HG03575 (cell line): ENCODE results near the gene IGFLR1.
"Not testable (repeated sequence)": the region's sequence is repeated elsewhere in the genome, so short reads cannot be mapped to it uniquely, and the experiment has no call there.

Experiments
- ATAC-seq: cut with Tn5 transposase; IDR thresholded peaks from one replicate; pipeline ENCODE4 v1.9.1; 2021; ENCODE audit not compliant: unreplicated experiment, insufficient number of reproducible peaks, low FRiP score; ENCODE audit errors: extremely low read depth

Gene IGFLR1

GRCh38 chr19:35730326-35730725, 11.9 kb downstream of the IGFLR1 start:
- no peak for ATAC-seq

- no peak for ATAC-seq
These were observed 12.5 kb downstream of the IGFLR1 start for GRCh38 chr19:35729763-35730162.

- ATAC-seq, result no peak
These were observed 13.2 kb downstream of the IGFLR1 start for GRCh38 chr19:35729021-35729420.

GRCh38 chr19:35727956-35728706, 14.1 kb downstream of the IGFLR1 start:
- ATAC-seq, result no peak

GRCh38 chr19:35727053-35727955, 14.9 kb downstream of the IGFLR1 start:
- no peak for ATAC-seq

- no peak for ATAC-seq
These were observed 16.9 kb downstream of the IGFLR1 start for GRCh38 chr19:35725216-35725861.

- ATAC-seq, result no peak
These were observed 17.7 kb downstream of the IGFLR1 start for GRCh38 chr19:35724560-35724959.

- not testable (repeated sequence) for ATAC-seq
These were observed 18.1 kb downstream of the IGFLR1 start for GRCh38 chr19:35724132-35724531.

- no peak for ATAC-seq
These were observed 18.6 kb downstream of the IGFLR1 start for GRCh38 chr19:35723671-35724070.

GRCh38 chr19:35722897-35723296, 19.4 kb downstream of the IGFLR1 start:
- ATAC-seq, result no peak

- ATAC-seq, result no peak
These were observed 19.8 kb downstream of the IGFLR1 start for GRCh38 chr19:35722461-35722860.

- ATAC-seq, result no peak
These were observed 20.9 kb downstream of the IGFLR1 start for GRCh38 chr19:35721374-35721773.

- no peak for ATAC-seq
These were observed 21.6 kb downstream of the IGFLR1 start for GRCh38 chr19:35720648-35721047.

- no peak for ATAC-seq
These were observed 22.1 kb downstream of the IGFLR1 start for GRCh38 chr19:35720163-35720524.

- no peak for ATAC-seq
These were observed 22.7 kb downstream of the IGFLR1 start for GRCh38 chr19:35719402-35720162.

GRCh38 chr19:35718345-35719041, 23.8 kb downstream of the IGFLR1 start:
- no peak for ATAC-seq

- no peak for ATAC-seq
These were observed 24.4 kb downstream of the IGFLR1 start, which contains the start of gene KMT2B for GRCh38 chr19:35717665-35718344. Gene KMT2B (plus strand): TSS chr19:35718003. CDS start chr19:35718019, 16 bp downstream.
